HFF-Myc (cell line): Measurements from ENCODE around the gene DYTN.
A peak's percentile ranks its signal among the peaks of the same experiment; 100 is the strongest.

Experiments
- DNase-seq: peaks from one replicate; pipeline ENCODE4 v3.0.0-alpha.2; 2011; ENCODE audit warnings: low read depth; ENCODE audit errors: extremely low read depth
- H3K4me3 ChIP-seq: replicated peaks from 2 replicates; pipeline ENCODE4 v1.5.1; 2011; ENCODE audit warnings: low read depth, mild to moderate bottlenecking, control low read depth, low read length
- TF ChIP-seq, protein P1 (sequence below): IDR thresholded peaks from 2 replicates; pipeline ENCODE4 v1.5.1; 2012; ENCODE audit warnings: mild to moderate bottlenecking, low read depth, low read length, control low read depth; ENCODE audit errors: missing control alignments

Gene DYTN

GRCh38 chr2:206683546-206683945, 34.6 kb downstream of the DYTN start:
- DNase-seq = no peak
- no peak overlapping the region for H3K4me3 ChIP-seq
- TF ChIP-seq, protein P1, sequence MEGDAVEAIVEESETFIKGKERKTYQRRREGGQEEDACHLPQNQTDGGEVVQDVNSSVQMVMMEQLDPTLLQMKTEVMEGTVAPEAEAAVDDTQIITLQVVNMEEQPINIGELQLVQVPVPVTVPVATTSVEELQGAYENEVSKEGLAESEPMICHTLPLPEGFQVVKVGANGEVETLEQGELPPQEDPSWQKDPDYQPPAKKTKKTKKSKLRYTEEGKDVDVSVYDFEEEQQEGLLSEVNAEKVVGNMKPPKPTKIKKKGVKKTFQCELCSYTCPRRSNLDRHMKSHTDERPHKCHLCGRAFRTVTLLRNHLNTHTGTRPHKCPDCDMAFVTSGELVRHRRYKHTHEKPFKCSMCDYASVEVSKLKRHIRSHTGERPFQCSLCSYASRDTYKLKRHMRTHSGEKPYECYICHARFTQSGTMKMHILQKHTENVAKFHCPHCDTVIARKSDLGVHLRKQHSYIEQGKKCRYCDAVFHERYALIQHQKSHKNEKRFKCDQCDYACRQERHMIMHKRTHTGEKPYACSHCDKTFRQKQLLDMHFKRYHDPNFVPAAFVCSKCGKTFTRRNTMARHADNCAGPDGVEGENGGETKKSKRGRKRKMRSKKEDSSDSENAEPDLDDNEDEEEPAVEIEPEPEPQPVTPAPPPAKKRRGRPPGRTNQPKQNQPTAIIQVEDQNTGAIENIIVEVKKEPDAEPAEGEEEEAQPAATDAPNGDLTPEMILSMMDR = no peak

DNA sequence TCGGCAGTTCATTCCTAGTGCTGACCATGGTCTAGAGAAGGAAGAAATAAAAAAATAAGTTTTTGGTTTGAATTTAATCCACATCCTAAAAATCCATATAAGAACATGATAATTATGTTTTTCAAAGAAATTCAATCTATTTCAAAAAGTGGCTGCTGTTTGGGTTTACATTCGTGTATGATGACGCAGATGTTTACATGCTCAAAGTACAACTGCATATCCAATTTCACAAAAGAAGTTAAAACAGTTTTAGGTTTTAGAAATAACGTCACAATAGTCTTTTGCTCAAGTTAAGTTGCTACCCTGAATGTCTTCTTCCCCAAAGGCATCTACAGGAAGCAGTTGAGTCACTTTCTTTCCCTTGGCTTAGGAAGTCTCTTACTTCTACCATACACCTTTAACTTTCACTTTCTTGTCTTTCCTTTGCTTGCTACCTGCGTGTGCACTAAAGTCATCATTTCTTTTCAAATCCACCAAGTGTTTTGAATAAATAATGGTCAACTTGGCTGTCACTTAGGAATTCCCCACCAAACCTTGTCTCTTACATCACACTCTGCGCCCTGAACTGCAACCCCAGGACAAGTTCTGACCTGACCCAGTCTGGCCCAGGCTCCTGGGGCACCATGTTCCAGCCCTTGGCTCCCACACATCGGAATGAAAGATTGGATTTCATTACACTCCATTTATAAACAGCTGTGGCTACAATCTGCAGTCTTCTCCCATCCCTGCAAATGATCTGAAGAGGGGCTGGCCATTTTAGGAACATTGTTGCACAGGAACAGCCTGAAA, 47.5 kb downstream of the DYTN start:
- TF ChIP-seq, protein P1 = no peak
- no peak overlapping the region for H3K4me3 ChIP-seq
- DNase-seq = no peak

DNA sequence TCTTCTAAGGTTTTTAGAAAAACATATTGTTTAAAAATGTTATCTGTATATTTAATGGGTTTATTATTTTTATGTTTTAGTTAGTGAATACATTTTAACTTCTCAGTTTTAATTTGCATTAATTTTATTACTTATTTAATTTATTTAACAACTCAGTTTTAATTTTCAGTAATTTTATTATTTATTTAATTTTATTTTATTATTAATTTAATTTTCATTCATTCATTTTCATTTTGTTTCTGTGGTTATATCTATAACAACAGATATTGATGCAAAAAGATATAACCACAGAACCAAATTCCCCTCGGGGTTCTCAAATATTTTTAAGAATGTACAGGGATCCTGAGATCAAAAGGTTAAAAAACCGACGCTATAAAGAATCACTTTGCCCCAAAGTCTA, 52.9 kb downstream of the DYTN start:
- TF ChIP-seq, protein P1 = no peak
- no peak overlapping the region for H3K4me3 ChIP-seq
- DNase-seq = no peak

- H3K4me3 ChIP-seq = no peak overlapping the region
- TF ChIP-seq, protein P1 = no peak
- no peak for DNase-seq
These were observed 61.1 kb downstream of the DYTN start for GRCh38 chr2:206657087-206657486.

- TF ChIP-seq, protein P1 = no peak
- no peak for DNase-seq
- no peak overlapping the region for H3K4me3 ChIP-seq
These were observed 70.2 kb downstream of the DYTN start for GRCh38 chr2:206647985-206648384.

GRCh38 chr2:206642075-206643025, 75.8 kb downstream of the DYTN start, which contains the start of gene FAM237A:
TSS of gene FAM237A (plus strand) at chr2:206642487. CDS start at chr2:206644237, 1,750 bp downstream.
- peak; percentile 59 for DNase-seq
- H3K4me3 ChIP-seq = no peak within 1 kb of the TSS
- TF ChIP-seq, protein P1 = no peak
